GM19455 (cell line): ENCODE measurements around the gene PTH2.

Experiments
- ATAC-seq: cut with Tn5 transposase; IDR thresholded peaks from one replicate; pipeline ENCODE4 v1.9.1; 2021; ENCODE audit not compliant: unreplicated experiment

PTH2 gene

DNA sequence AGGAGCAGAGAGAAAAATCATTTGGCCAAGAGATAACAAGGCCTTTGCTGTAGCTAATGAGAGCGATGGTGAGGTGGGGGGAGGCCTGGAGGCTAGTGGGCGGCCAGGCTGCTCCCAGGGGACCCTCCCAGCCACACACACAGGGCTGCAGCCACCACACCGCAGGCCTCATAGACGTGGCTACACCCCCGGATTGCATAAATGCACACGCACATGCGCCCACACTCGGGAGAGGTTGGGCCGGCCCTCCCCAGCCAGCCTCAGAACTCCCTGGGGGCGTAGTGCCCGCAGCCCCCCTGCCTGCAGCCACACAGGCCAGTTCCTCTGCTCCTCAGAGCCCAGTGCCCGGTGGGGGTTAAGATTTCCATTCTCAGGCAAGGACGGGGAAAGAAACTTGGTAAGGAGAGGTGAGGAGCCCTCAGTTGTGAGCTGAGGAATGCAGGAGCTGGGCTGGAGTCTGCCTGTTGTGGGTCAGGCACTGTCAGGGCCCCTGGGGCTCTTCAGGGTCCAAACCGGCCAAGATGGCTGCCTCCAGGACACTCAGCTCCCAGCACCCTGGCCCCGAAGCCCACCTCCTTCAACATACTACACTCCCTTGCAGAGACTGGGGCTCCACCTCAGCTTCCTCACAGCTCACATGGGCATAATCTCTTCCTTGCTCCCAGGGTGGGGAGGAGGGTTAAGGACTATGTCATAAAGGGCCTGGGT lies 8.0 kb downstream of the PTH2 start:
- no peak for ATAC-seq

GRCh38 chr19:49414256-49414655 lies 9.0 kb downstream of the PTH2 start:
- ATAC-seq = no peak

GRCh38 chr19:49413348-49413747 lies 9.9 kb downstream of the PTH2 start:
- no peak for ATAC-seq

- no peak for ATAC-seq
Observed at GRCh38 chr19:49411681-49412326, 11.4 kb downstream of the PTH2 start.

DNA sequence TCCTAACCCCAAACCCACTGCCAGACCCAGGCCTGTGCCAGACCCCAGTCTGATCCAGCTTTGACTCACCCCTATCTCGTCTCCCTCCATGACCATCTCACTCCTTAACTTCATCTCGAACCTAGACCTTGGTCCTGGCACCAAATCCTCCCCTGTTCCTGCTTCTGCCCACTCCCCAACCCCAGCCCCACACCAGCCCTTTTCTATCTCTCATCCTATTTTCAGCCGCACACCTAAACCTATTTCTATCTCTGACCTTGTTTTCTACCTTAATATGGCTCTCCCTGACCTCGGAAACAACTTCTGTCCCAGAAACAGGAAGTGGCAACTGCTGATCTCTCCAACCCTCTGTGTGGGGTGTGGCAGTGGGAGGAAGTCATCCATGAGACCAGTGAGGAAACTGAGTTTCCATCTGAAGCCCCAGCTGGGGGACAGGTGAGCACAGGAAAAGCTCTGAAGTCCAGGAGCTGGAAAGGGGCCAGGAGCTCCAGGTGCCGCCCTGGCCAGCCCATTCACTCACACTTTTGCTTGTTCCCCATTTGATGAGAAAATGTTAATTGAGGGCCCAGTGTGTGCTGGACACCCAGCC lies 13.7 kb downstream of the PTH2 start:
- no peak for ATAC-seq

GRCh38 chr19:49408816-49409440 lies 14.3 kb downstream of the PTH2 start:
- no peak for ATAC-seq

- ATAC-seq = no peak
Observed at GRCh38 chr19:49407482-49408015, 15.7 kb downstream of the PTH2 start.

DNA sequence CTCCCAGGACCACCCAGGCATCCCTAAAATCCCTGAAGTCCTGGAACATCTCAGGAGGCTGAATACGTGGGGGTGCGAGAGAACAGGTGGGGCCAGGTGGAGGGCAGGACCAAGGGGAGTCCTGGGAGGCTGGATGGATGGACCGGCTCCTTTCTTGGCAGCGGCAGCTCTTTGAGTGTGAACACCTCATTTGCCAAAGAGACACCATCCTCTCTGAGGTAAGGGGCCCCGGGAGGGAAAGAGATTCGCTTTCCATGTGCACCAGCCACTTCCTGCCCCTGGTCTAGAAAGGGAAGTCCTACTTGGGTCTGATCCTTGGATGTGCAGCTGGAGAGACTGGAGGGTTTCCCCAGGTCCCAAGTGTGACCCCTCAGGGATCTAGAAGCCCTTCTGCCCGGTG lies 16.2 kb downstream of the PTH2 start:
- ATAC-seq = no peak

DNA sequence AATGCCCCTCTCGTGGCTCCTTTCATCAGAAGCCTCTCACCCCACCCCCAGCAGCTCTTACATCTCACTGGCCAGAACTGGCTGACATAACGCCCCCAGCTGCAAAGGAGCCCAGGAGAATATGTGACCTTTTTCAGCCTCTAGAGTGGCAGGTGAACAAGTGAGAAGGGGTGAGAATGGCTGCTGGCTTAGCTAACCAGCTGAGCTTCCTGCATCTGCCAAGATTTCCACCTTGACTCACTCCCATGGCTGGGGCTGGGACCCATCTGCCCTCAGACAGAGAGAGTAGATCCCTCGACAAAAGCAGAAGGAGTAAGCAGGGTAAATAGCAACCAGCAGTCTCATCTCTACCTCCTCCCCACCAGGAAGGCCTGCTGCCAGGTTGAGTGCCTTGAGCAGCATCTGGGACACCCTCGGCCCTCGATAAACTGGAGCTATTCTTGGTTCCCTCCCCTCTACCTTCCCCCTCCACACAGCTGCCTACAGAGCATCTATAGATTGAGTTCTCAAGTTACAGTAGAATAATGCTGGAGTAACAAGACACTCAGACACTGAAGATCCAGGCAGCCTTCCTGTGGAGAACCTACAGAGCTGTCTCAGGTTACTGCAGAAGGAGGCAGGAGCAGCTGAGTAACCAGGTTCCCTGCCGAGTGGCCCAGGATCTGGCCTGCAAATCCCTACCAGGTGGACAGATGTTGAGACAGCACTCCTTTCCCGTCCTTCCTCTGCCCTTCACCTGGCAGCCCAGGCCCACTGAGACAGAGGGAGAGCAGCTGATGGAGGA lies 19.6 kb downstream of the PTH2 start:
- no peak for ATAC-seq

- no peak for ATAC-seq
Observed at GRCh38 chr19:49400029-49400428, 23.2 kb downstream of the PTH2 start.

DNA sequence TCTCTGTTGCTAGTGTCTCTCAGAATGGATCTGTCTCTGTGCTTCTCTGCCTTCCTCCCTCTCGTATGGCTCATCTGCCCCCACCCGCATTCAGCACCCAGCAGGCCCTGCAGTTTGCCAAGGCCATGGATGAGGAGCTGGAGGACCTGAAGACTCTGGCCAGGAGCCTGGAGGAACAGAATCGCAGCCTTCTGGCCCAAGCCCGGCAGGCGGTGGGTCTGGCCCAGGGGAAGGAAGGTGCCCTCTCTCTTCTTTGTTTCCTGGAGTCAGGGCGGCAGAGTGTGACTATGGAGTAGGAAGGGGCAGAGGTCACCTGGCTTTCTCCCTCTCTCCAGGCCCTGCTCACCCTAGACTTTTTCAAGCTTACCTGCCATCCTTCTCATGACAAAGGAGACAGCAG lies 24.3 kb downstream of the PTH2 start:
- ATAC-seq = no peak

DNA sequence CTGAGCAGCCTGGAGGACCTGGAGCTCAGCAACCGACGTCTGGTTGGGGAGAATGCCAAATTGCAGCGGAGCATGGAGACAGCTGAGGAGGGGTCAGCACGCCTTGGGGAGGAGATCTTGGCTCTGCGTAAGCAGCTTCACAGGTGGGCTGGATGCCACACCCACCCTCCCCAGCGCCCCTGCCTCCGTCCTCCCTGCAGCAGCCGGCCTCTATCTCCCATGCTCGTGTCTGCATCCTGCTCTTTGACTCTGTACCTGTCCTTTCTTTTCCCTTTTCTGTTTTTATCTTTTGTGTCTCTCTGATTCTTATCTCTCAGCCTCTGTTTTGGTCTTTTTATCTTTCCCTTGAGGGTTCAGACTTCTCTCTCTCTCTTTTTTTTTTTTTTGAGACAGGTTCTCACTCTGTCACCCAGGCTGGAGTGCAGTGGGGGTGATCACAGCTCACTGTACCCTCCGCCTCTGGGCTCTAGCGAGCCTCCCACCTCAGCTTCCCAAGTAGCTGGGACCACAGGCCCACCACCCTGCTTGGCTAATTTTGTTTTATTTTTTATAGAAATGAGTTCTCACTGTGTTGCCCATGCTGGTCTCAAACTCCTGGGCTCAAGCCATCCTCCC lies 25.1 kb downstream of the PTH2 start:
- ATAC-seq = no peak

DNA sequence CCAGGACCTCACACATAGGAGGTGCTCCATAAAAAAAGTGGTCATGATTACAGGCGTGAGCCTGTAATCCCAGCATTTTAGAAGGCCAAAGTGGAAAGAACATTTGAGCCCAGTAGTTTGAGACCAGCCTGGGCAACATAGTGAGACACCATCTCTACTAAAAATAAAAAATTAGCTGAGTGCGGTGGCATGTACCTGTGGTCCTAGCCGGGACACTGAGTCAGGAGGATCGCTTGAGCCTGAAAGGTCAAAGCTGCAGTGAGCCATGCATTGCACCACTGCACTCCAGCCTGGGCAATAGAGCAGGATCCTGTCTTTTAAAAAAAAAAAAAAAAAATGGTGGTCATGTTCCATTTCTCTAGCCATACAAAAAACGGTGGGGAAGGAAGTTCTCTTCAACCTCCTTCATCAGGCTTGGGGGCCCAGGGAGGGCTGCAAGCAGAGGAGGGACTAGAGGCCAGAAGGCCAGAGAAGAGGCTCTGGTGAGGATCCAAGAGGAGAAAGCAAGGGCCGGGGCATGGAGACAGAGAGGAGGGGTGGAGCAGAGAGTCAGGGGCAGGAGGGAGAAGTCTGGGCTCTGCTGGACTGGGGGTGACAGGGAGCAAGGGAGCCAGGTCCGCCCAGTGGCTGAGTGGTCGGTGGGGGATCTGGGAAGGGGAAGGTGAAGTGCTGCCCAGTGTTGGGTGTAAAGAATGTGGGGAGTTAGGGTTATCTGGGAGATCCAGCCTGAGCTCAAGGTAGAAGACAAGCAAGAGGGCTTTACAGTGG lies 26.3 kb downstream of the PTH2 start:
- no peak for ATAC-seq

- ATAC-seq = no peak
Observed at GRCh38 chr19:49395581-49396407, 27.4 kb downstream of the PTH2 start.

DNA sequence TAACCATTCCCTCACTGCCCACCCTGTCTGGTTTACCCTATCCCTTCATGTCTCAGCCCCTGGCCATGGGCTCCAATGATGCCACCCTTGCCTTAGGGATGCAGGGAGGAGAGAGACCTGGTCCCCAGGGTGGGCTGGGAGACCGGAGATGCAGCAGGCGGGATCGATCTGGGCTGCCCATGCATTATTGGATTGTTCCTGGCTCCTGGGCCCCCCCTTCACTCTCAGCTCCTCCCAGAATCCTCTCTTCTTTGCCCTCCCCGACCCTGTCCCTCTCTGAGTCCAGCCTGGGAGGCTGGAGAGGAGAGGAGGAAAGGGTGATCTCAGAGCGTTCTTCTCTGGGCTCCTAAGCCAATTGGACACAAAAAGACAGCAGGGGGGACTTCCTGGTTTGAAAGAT lies 29.4 kb downstream of the PTH2 start:
- no peak for ATAC-seq

GRCh38 chr19:49391581-49392399 lies 31.5 kb downstream of the PTH2 start:
- no peak for ATAC-seq

DNA sequence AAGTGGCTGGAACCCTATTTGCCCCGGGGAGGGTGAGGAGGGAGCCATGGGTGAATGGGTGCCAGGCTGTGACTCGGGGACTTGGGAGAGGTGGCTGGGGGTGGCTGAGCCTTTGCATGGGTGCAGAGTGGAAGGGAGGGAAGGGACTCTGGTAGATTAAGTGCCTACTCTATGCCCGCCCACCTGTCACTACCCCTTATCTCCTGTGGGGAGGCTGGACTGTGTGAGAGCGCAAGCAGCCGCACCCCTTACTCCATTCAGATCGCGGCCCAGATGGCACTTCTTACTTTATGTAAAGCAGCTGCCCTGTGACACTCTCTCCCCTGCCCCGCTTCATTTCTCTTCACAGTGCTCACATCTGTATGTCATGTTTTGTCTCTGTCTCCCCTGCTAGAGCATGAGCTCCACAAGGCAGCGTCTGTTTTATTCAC lies 32.3 kb downstream of the PTH2 start:
- ATAC-seq = no peak
